ENCODE data around the gene TDP1.
"Not testable (repeated sequence)": the region's sequence is repeated elsewhere in the genome, so short reads cannot be mapped to it uniquely, and the experiment has no call there.

The TDP1 gene

GRCh38 chr14:89990623-89991275 is 35.0 kb downstream of the TDP1 start:
- peak; percentile 8 for DNase-seq

- DNase-seq, result no peak
Measured at GRCh38 chr14:89992273-89992672, 36.5 kb downstream of the TDP1 start.

DNA sequence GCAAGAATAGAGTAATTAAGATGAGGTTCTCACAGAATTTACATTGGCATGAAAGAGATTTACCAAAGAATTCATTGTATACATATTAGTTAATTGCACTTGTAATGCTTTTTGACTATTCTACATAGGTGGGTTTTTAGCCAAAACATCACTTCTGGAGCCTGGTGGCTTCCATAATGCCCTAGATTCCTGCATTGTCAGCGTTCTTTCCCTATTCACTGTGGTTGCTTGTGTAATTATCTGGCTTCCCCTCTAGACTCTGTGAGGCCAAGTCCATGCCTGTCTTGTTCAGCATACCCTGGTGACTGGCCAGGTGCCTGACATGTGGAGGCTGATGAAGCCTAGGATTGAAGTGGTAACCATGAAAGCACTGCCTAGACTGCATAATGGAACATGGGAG is 41.2 kb downstream of the TDP1 start:
- no peak for DNase-seq

DNA sequence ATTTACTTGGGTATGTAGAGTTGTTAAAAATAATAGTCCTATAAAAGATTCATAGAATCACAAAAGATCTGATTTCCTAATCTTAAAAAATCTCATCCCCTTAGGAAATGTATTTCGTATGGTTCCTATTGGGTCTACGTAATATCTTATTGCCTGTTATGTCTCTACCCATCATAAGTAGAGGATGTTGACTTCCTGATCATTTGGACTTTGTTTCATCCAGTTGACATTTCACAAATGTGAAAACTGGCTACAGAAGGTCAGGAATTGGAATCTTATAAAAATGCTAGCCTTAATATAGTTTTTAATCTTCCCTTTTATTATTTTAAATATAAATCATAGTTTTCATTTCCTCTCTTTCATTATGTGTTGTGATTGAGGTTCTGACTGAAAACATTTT is 45.2 kb downstream of the TDP1 start:
- no peak for DNase-seq

DNA sequence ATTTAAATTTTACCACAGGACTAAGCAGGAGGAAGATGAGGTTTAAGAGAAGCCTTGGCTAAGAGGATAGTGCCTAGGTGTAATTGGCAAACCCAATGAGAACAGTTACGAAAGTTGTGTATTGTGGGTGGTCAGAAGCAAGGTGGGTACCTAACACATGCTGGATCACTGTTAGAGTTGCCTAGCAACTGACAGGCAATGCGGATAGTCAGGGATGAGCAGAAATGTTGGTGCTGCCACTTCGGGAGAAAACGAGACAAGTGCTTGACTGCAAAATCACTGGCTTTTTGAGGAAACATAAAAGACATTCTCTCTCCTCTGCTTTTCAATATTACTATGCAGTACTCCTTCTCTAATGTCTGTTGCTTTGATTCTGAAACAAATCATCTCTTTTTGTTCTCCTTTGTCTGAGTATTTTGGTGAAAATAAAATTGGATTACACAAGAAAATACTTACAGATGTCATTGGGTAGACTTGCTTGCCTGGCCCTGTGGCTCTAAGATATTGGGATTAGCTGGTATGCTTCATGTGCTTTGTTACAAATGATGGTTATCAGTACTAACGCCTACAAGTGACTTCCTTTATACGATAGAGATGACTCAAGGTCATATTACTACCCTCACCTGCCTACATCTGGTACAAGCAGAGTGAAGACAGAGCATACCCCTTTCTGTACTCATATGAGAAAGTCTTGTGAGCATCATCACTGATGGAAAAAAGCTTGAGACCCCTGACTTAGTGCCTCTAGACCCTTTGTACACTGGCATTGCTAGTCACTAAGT is 48.0 kb downstream of the TDP1 start:
- no peak for DNase-seq

DNA sequence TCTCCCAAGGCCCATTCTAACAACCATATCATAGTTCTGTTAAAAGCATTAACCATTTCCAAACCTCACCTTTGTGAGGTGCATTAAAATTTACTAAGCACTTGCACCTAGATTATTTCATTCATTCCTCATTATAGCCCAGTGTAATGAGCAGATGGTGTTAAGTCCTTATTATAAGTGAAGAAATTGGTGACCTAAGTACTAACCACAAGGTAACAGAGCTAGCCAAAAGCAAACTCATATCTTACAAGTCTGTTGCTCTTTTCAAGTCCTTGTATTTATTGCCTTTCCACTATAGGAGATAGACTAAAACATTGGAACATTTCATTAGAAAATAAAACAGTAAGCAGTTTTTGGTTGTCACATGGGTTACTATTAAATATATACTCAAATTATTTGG is 49.7 kb downstream of the TDP1 start:
- DNase-seq, result no peak

DNA sequence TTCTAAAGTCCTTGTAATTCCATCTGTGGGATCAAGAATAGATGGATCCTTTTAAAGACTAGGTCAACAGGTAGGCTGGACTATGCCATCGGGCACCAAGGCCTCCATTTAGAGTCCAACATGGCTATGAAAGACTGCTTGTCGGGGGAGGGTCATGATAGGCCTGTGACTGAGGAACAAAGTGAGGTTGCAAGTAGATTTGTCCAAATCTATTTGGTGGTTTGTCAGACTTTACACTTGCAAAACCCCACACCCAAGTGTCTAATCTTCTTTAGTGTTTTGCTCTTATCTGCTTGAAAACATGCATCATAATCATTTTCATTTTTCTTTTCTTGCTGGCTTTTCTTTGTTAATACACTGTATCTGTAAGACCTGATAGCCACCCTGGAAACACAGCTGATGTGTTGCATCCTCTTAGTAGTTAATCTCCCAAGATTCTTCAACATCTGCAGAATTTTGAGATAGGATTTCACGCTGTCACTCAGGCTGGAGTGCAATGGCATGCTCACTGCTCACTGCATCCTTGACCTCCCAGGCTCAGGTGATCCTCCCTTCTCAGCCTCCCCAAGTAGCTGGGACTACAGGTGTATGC is 50.3 kb downstream of the TDP1 start:
- DNase-seq, result no peak

DNA sequence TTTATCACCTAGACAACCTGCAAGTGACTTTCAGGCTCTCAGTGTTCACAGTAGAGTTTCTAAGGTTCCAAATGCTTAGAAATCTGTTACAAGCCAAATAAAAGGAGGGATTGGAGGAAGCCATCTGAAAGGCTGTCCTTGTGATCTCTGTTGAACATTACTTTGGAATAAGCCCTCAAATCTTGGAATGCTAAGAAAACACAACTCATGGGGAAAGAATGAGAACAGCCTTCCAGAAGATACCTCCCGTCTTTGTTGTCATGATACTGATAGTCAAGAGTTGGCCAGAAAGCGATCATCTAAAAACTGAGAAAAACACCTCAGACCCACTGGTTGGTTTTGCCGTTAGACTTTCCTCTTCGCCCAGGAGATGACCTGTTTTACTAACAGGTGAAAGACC is 61.6 kb downstream of the TDP1 start:
- DNase-seq, result no peak

GRCh38 chr14:90019824-90020523 is 64.2 kb downstream of the TDP1 start:
- no peak for DNase-seq

DNA sequence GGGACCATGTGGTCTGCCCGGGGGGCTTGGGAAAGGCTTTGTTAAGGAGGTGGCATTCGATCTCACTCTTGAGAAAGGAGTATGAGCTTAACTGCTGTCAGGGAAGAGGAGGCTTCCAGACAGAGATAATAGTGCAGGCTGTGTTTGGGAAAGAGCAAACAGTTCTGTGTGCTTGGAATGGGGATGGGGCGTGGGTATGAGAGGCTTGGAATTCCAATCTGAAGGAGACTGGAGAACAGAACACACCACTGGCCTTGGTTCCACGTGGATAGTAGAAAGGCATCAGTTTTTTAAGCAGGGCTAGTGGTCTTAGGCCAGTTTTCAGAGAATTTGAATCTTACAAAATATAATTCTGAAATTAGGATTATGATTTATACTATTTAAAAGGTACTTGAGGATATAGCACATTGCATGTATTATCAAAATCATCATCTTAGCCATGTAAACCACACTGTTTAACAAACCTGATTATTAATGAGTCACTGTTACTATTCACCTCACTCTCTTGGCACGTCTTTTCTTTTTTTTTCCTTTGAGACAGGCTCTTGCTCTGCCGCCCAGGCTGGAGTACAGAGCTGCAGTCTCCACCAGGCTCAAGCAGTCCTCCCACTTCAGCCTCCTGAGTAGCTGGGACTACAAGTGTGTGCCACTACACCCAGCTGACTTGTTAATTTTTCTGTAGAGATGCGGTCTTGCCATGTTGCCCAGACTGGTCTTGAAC is 67.6 kb downstream of the TDP1 start:
- no peak for DNase-seq

- DNase-seq, result no peak
Measured at GRCh38 chr14:90024910-90025309, 69.2 kb downstream of the TDP1 start.

- not testable (repeated sequence) for DNase-seq
Measured at GRCh38 chr14:90026608-90027007, 70.9 kb downstream of the TDP1 start.

- no peak for DNase-seq
Measured at GRCh38 chr14:90027842-90028241, 72.1 kb downstream of the TDP1 start.

DNA sequence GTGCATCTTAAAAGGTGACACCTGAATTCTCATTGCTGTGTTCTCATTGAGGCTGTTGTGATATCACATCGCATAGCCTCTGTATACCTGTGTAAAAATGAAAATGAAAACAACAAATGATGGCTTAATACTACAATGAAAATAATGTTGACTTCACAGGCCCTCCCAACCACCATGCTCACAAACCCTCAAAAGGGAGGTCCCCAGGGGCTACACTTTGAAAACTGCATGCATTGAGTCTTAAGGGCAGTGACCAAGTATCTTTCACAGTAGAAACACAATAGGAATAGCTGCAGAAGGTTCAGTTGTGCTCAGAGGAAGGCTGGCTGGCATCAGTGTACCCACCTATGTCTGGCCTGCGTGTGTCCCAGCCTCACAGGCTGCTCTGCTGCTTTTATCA is 78.4 kb downstream of the TDP1 start:
- no peak for DNase-seq

GRCh38 chr14:90034835-90035525 is 79.3 kb downstream of the TDP1 start:
- no peak for DNase-seq

GRCh38 chr14:90039253-90040010 is 83.7 kb downstream of the TDP1 start:
- DNase-seq, result no peak

- no peak for DNase-seq
Measured at GRCh38 chr14:90040411-90040810, 84.7 kb downstream of the TDP1 start.

DNA sequence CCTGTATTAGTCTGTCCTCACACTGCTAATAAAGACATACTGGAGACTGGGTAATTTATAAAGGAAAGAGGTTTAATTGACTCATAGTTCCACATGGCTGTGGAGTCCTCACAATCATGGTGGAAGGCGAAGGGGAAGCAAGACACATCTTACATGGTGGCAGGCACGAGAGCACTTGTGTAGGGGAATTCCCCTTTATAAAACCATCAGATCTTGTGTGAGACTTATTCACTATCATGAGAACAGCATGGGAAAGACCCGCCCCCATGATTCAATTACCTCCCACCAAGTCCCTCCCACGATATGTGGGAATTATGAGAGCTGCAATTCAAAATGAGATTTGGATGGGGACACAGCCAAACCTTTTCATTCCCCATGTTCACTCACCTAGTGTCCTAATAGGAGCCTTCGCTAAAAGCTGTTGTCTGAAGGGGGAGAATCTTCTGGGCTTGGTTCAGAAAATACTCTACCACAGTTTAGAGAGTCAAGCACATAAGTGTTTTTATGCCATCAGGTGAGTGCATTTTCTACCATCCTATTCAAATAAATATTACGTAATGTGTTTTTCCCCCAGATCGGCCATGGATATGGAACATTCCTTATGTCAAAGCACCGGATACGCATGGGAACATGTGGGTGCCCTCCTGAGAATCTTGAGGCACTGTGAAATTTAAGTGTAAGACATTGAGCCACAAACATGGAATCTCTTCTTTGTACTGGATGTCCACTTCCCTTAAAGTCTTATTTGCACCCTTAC is 86.9 kb downstream of the TDP1 start:
- DNase-seq, result no peak

- DNase-seq, result no peak
Measured at GRCh38 chr14:90045616-90046015, 89.9 kb downstream of the TDP1 start.

- DNase-seq, result no peak
Measured at GRCh38 chr14:90049390-90049789, 93.7 kb downstream of the TDP1 start.

DNA sequence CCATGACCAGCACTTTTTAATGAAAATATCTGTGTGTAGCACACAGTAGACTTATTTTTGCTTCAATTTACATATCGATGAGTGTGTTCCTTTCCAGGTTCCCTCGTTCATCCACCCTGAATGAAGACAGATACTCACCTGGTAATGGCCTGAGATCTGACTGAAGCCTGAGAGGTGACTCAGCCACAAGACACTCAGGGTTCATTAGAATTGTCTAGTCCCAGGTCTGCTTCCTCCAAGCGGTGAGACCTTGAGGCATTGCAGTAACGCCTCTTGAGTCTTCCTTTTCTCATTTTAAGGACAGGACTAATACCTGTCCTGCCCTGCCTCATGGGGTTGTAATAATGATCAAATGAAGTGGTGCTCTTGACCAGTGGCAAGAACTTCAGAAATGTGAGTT is 94.5 kb downstream of the TDP1 start:
- DNase-seq, result no peak

Data from midbrain (tissue), 1 donor.